Smooth muscle cell (in vitro differentiated cells): ENCODE results near the gene MFAP3L. TPM values are rescaled to one million over a fixed set of nuclear protein-coding genes. Genes with fewer than 3 reads are reported as not detected.
"Not testable (repeated sequence)": the region's sequence is repeated elsewhere in the genome, so short reads cannot be mapped to it uniquely, and the experiment has no call there.

Experiments
- DNase-seq: peaks from one replicate; lab custom pipeline; 2025; ENCODE audit not compliant: unreplicated experiment; lab: John Stamatoyannopoulos, UW
- H2AFZ ChIP-seq: fragments of 200-600 bp; sonication (generic); 2 replicates; pipeline ENCODE4 v1.6.0; 2016; ENCODE audit warnings: antibody characterized with exemption, low read depth, mild to moderate bottlenecking
- H3F3A ChIP-seq: fragments of 200-600 bp; sonication (generic); 2 replicates; pipeline ENCODE4 v1.6.0; 2017; ENCODE audit warnings: antibody characterized with exemption, low read depth
- H3K27ac ChIP-seq: fragments of 200-600 bp; sonication (generic); 2 replicates; pipeline ENCODE4 v1.5.1; 2016; ENCODE audit warnings: low read depth, mild to moderate bottlenecking
- H3K27me3 ChIP-seq: fragments of 200-600 bp; sonication (generic); 2 replicates; pipeline ENCODE4 v1.6.1; 2016; ENCODE audit warnings: low read depth, mild to moderate bottlenecking
- H3K36me3 ChIP-seq: fragments of 200-600 bp; sonication (generic); 2 replicates; pipeline ENCODE4 v1.5.1; 2016; ENCODE audit warnings: low read depth
- H3K4me1 ChIP-seq: fragments of 200-600 bp; sonication (generic); 2 replicates; pipeline ENCODE4 v1.5.1; 2016; ENCODE audit warnings: low read depth
- H3K4me2 ChIP-seq: fragments of 200-600 bp; sonication (generic); 2 replicates; pipeline ENCODE4 v1.6.0; 2016; ENCODE audit warnings: mild to moderate bottlenecking
- H3K4me3 ChIP-seq: fragments of 200-600 bp; sonication (generic); 2 replicates; pipeline ENCODE4 v1.5.1; 2016; ENCODE audit warnings: mild to moderate bottlenecking
- H3K79me2 ChIP-seq: fragments of 200-600 bp; sonication (generic); 2 replicates; pipeline ENCODE4 v1.6.0; 2016; ENCODE audit warnings: low read depth, mild to moderate bottlenecking
- H3K9ac ChIP-seq: fragments of 200-600 bp; sonication (generic); 2 replicates; pipeline ENCODE4 v1.6.0; 2016; ENCODE audit warnings: low read depth
- H3K9me3 ChIP-seq: fragments of 200-600 bp; sonication (generic); replicated peaks from 2 replicates; pipeline ENCODE4 v1.5.1; 2016; ENCODE audit warnings: low read depth
- H4K20me1 ChIP-seq: fragments of 200-600 bp; sonication (generic); 2 replicates; pipeline ENCODE4 v1.6.0; 2016; ENCODE audit warnings: low read depth
- WGBS: methylation state at CpG from one replicate; pipeline ENCODE4 v1.1.7; 2016; ENCODE audit warnings: low lambda C conversion rate; 5-methylcytosine and 5-hydroxymethylcytosine counted together
- polyA plus RNA-seq: library from polyadenylated mRNA; unstranded; fragments of >200 nt; fragmentation: Nextera tagmentation; extraction: Ambion mirVana; gene quantifications from 2 replicates; pipeline ENCODE4 v1.2.1, GENCODE V29; 2016
- total RNA-seq: library from RNA; depleted of rRNA; stranded (reverse); fragments of >200 nt; gene quantifications from 2 replicates; pipeline ENCODE4 v1.2.3, GENCODE V29; 2014
- TF ChIP-seq, protein P1 (sequence below): fragments of 200-600 bp; sonication (generic); IDR thresholded peaks from 2 replicates; pipeline ENCODE4 v1.5.1; 2017; ENCODE audit warnings: borderline replicate concordance, mild to moderate bottlenecking, antibody characterized with exemption; ENCODE audit not compliant: insufficient read depth, poor library complexity, severe bottlenecking

The MFAP3L gene
- total and polyA plus RNA-seq, 2 experiments from 2014 or later: 2.0 to 27.4 TPM

DNA sequence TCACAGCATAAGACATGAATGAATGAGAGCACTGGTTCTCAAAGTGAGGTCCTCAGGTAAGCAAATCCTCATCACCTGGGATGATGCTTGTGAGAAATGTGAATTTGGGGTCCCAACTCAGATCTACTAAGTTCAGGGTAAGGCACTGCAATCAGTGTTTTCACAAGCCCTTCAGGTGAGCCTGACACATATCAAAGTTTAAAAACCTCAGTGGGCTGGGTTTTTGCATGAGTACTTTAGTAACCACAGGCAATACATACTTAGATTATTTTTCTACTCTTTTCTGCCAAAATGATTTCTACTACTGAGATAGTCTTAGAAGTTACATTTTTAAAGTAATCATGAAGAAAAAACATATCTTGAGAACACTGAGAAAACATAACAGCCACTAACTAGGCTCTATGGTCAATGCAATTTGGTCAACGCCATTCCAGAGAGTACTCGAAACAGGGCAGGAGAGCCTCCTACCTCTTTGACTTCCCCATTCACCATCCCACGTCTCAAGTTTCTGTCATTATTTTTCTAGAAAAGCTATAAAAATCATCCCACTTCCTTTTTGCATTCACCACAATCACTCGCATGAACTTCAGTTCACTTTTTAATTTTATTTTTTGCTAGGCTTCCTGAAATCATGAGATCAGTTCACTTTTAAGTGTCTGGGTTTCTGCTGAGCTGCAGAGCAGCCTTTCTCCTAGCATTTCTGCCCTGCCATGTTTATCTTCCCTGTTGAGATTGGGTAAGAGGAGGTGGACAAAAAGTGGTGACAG is 73.8 kb downstream of the MFAP3L start:
- Histone ChIP-seq H3K36me3 (no peaks in the 10 kb centered on the region), H3K27ac (no peak overlapping the region), H2AFZ (no peak overlapping the region), H3F3A (no peaks in the 10 kb centered on the region), H3K79me2 (no peaks in the 10 kb centered on the region), H3K4me3 (no peak overlapping the region), H3K4me2 (no peak overlapping the region), H3K4me1 (peaks cover 3% of the 10 kb centered on the region), H4K20me1 (no peaks in the 10 kb centered on the region), H3K9me3 (no peaks in the 10 kb centered on the region), H3K9ac (no peak overlapping the region), H3K27me3 (no peaks in the 10 kb centered on the region)
- no peak for DNase-seq
- WGBS: 89% methylated on average over 4 of the region's 4 CpGs
- TF ChIP-seq, protein P1, sequence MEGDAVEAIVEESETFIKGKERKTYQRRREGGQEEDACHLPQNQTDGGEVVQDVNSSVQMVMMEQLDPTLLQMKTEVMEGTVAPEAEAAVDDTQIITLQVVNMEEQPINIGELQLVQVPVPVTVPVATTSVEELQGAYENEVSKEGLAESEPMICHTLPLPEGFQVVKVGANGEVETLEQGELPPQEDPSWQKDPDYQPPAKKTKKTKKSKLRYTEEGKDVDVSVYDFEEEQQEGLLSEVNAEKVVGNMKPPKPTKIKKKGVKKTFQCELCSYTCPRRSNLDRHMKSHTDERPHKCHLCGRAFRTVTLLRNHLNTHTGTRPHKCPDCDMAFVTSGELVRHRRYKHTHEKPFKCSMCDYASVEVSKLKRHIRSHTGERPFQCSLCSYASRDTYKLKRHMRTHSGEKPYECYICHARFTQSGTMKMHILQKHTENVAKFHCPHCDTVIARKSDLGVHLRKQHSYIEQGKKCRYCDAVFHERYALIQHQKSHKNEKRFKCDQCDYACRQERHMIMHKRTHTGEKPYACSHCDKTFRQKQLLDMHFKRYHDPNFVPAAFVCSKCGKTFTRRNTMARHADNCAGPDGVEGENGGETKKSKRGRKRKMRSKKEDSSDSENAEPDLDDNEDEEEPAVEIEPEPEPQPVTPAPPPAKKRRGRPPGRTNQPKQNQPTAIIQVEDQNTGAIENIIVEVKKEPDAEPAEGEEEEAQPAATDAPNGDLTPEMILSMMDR: no peak

- Histone ChIP-seq H3K4me1 (no peaks in the 10 kb centered on the region), H3K9me3 (no peaks in the 10 kb centered on the region), H3F3A (no peaks in the 10 kb centered on the region), H3K79me2 (no peaks in the 10 kb centered on the region), H4K20me1 (no peaks in the 10 kb centered on the region), H3K9ac (no peak overlapping the region), H3K4me2 (no peak overlapping the region), H3K27ac (no peak overlapping the region), H2AFZ (no peak overlapping the region), H3K27me3 (no peaks in the 10 kb centered on the region), H3K36me3 (no peaks in the 10 kb centered on the region), H3K4me3 (no peak overlapping the region)
- TF ChIP-seq, protein P1: no peak
- DNase-seq: no peak
- 47% methylated on average over 3 of the region's 3 CpGs for whole genome bisulfite sequencing
Observed at GRCh38 chr4:169948271-169948670, 77.9 kb downstream of the MFAP3L start.

GRCh38 chr4:169945636-169946035 is 80.6 kb downstream of the MFAP3L start:
- Histone ChIP-seq H3K4me2 (no peak overlapping the region), H3K9me3 (no peaks in the 10 kb centered on the region), H3K9ac (no peak overlapping the region), H3K79me2 (no peaks in the 10 kb centered on the region), H2AFZ (no peak overlapping the region), H3K27me3 (no peaks in the 10 kb centered on the region), H4K20me1 (no peaks in the 10 kb centered on the region), H3F3A (no peaks in the 10 kb centered on the region), H3K4me1 (no peaks in the 10 kb centered on the region), H3K4me3 (no peak overlapping the region), H3K27ac (no peak overlapping the region), H3K36me3 (no peaks in the 10 kb centered on the region)
- DNase-seq: no peak
- WGBS: 85% methylated on average over 1 of the region's 1 CpG
- TF ChIP-seq, protein P1: no peak

DNA sequence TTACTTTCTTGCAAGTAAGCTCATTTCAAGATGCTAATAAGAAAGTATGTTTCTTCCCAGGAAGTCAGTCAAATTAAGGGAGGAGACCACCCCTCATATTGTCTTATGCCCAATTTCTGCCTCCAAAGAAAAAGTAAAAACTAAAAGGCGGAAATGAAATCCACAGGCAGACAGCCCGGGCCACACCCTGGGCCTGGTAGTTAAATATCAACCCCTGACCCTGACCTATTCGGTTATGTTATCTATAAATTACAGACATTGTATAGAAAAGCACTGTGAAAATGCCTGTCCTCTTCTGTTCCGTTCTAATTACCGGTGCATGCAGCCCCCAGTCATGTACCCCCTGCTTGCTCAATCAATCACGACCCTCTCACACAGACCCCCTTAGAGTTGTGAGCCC is 82.6 kb downstream of the MFAP3L start:
- H2AFZ ChIP-seq, H3K27ac ChIP-seq, H3K9ac ChIP-seq, H3K36me3 ChIP-seq, H3K9me3 ChIP-seq, DNase-seq, H3K4me1 ChIP-seq, H3K79me2 ChIP-seq, H3K4me2 ChIP-seq, H3F3A ChIP-seq, H3K27me3 ChIP-seq, H4K20me1 ChIP-seq, H3K4me3 ChIP-seq: not testable (repeated sequence)
- 94% methylated on average over 6 of the region's 6 CpGs for WGBS
